Upper lobe of left lung (tissue), 6 donors: ENCODE results near the gene ZNF625. TPM values are rescaled to one million over a fixed set of nuclear protein-coding genes. Genes with fewer than 3 reads are reported as not detected.
"Not testable (repeated sequence)": the region's sequence is repeated elsewhere in the genome, so short reads cannot be mapped to it uniquely, and the experiment has no call there.

Experiments used
- ATAC-seq, 2 donors: fragments of 200-7000 bp; cut with Tn5 transposase; one replicate each; pipeline ENCODE4 v1.9.1; 2022; ENCODE audit warnings: mild to moderate bottlenecking in 2 of 2, moderate library complexity in 2 of 2; ENCODE audit not compliant: low FRiP score in 2 of 2
- DNase-seq, 2 donors: peaks; one replicate each; pipeline ENCODE4 v3.0.0-alpha.2; 2019 to 2020
- H3K27ac ChIP-seq, 4 donors: fragments of 200-600 bp; sonication (generic); one replicate each; pipeline ENCODE4 v1.5.1; 2016 to 2019
- H3K27me3 ChIP-seq, 4 donors: fragments of 200-600 bp; sonication (generic); one replicate each; pipeline ENCODE4 v1.5.1; 2017 to 2019
- H3K36me3 ChIP-seq, 4 donors: fragments of 200-600 bp; sonication (generic); one replicate each; pipeline ENCODE4 v1.5.1; 2016 to 2019
- H3K4me1 ChIP-seq, 4 donors: fragments of 200-600 bp; sonication (generic); one replicate each; pipeline ENCODE4 v1.5.1; 2018 to 2019
- H3K4me3 ChIP-seq, 4 donors: fragments of 200-600 bp; sonication (generic); one replicate each; pipeline ENCODE4 v1.5.1; 2017 to 2019; ENCODE audit warnings: mild to moderate bottlenecking in 2 of 4, moderate library complexity in 1 of 4
- H3K9me3 ChIP-seq, 4 donors: fragments of 200-600 bp; sonication (generic); one replicate each; pipeline ENCODE4 v1.5.1; 2018 to 2019
- EP300 ChIP-seq, 4 donors: sonication (generic); formaldehyde crosslinking; IDR thresholded peaks; one replicate each; pipeline ENCODE4 v1.5.1; 2017; ENCODE audit warnings: antibody characterized with exemption in 4 of 4, control low read depth in 2 of 4
- POLR2A ChIP-seq, 4 donors: fragments of 450-650 bp; IDR thresholded peaks; one replicate each; pipeline ENCODE4 v1.5.1; 2016 to 2017; ENCODE audit warnings: antibody characterized with exemption in 4 of 4, mild to moderate bottlenecking in 2 of 4
- POLR2AphosphoS5 ChIP-seq, 2 donors: sonication (generic); formaldehyde crosslinking; IDR thresholded peaks; one replicate each; pipeline ENCODE4 v1.5.1; 2017; ENCODE audit warnings: antibody characterized with exemption in 2 of 2
- WGBS, 2 donors: methylation state at CpG; one replicate each; pipeline ENCODE4 v1.1.5; 2017 to 2018; 5-methylcytosine and 5-hydroxymethylcytosine counted together
- small RNA-seq, 4 donors: library from RNA; depleted of rRNA; stranded (forward); fragments of <200 nt; gene quantifications; one replicate each; pipeline ENCODE3, GENCODE V24; 2016
- total RNA-seq, 6 donors: library from RNA; depleted of rRNA in 4 of 6; stranded (reverse); fragments of >200 nt in 4 of 6; gene quantifications; one replicate each; pipeline versions ENCODE4 v1.1.0 to v1.2.1, GENCODE V29; 2016 to 2021
- TF ChIP-seq, protein P1 (sequence below), 6 experiments: fragments of 450-650 bp in 4 of 6; fragments of 200-600 bp in 2 of 6; sonication (generic) in 2 of 6; IDR thresholded peaks; one replicate each; pipeline ENCODE4 v1.5.1; 2016 to 2019; ENCODE audit warnings: antibody characterized with exemption in 6 of 6
- donor health status: DM: no; HTN: no; CAD: no; lungs with moderate emphysema.
- donor health status: DM: no; HTN: yes; CAD: no; lungs with severe emphysema.

ZNF625 gene
- total RNA-seq, 6 donors from 2014 or later, result 3.0 to 9.8 (median 5.0) TPM

DNA sequence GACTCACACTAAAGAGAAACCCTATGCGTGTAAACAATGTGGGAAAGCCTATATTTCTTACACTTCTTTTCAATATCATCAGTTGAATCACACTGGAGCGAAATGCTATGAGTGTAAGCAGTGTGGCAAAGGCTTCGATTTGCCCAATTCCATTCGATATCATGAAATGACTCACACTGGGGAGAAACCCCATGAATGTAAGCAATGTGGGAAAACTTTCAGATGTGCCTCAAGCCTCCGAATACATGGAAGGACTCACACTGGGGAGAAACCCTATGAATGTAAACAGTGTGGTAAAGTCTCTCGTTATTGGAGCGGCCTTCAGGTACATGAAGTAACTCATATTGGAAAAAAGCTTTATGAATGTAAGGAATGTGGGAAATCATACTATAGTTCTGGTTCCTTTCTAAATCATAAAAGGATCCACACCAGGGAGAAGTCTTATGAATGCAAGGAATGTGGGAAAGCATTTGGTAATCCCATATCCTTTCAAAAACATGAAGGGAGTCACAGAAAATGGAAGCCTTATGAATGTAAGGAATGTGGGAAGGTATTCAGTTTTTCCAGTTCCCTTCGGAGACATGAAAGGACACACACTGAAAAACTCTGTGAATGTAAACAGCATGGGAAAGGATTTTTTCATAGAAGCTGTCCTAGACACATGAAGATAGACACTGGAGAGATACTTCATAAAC is 44.4 kb downstream of the ZNF625 start:
- H3K27ac ChIP-seq, result no peak overlapping the region
- peaks cover 0 to 12% (median 8%) of the 10 kb centered on the region in 4 donors for H3K9me3 ChIP-seq
- DNase-seq, result no peak
- H3K36me3 ChIP-seq, result peaks cover 7 to 26% (median 13%) of the 10 kb centered on the region in 4 donors
- no peaks in the 10 kb centered on the region for H3K27me3 ChIP-seq
- H3K4me1 ChIP-seq, result no peaks in the 10 kb centered on the region
- 92 to 93% methylated on average over 8 of the region's 8 CpGs for WGBS, 2 donors
- no peak for ATAC-seq
- no peak overlapping the region for H3K4me3 ChIP-seq
- TF ChIP-seq, protein P1, sequence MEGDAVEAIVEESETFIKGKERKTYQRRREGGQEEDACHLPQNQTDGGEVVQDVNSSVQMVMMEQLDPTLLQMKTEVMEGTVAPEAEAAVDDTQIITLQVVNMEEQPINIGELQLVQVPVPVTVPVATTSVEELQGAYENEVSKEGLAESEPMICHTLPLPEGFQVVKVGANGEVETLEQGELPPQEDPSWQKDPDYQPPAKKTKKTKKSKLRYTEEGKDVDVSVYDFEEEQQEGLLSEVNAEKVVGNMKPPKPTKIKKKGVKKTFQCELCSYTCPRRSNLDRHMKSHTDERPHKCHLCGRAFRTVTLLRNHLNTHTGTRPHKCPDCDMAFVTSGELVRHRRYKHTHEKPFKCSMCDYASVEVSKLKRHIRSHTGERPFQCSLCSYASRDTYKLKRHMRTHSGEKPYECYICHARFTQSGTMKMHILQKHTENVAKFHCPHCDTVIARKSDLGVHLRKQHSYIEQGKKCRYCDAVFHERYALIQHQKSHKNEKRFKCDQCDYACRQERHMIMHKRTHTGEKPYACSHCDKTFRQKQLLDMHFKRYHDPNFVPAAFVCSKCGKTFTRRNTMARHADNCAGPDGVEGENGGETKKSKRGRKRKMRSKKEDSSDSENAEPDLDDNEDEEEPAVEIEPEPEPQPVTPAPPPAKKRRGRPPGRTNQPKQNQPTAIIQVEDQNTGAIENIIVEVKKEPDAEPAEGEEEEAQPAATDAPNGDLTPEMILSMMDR (IDR thresholded peaks at IDR 0.05), result no peak
- no peak for TF ChIP-seq EP300 (IDR thresholded peaks at IDR 0.05)
- TF ChIP-seq POLR2A (IDR thresholded peaks at IDR 0.05), result no peak
- no peak for TF ChIP-seq POLR2AphosphoS5 (IDR thresholded peaks at IDR 0.05)

DNA sequence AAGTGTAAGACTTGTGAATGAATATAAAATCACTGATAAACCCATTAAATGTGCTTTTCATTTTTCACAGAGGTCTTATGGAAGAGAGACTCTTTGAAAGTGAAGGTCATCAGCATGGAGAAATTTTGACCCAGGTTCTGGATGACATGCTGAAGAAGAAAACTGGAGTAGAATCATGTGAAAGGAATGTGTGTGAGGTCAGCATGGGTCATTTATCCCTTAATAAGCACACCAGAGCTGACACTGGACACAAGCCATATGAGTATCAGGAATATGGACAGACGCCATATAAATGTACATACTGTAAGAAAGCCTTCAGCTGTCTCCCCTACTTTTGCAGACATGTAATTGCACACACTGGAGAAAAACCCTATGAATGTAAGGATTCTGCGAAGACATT is 45.4 kb downstream of the ZNF625 start:
- H3K4me1 ChIP-seq, result no peaks in the 10 kb centered on the region
- H3K9me3 ChIP-seq, result peaks cover 0 to 12% (median 8%) of the 10 kb centered on the region in 4 donors
- H3K27me3 ChIP-seq, result no peaks in the 10 kb centered on the region
- no peak overlapping the region for H3K27ac ChIP-seq
- DNase-seq, result no peak
- no peak for TF ChIP-seq POLR2A (IDR thresholded peaks at IDR 0.05)
- TF ChIP-seq, protein P1 (IDR thresholded peaks at IDR 0.05), result no peak
- no peak for TF ChIP-seq EP300 (IDR thresholded peaks at IDR 0.05)
- WGBS, 2 donors, result 46 to 48% methylated on average over 2 of the region's 2 CpGs
- no peak overlapping the region for H3K4me3 ChIP-seq
- ATAC-seq, result no peak
- H3K36me3 ChIP-seq, result peaks cover 7 to 26% (median 13%) of the 10 kb centered on the region in 4 donors

DNA sequence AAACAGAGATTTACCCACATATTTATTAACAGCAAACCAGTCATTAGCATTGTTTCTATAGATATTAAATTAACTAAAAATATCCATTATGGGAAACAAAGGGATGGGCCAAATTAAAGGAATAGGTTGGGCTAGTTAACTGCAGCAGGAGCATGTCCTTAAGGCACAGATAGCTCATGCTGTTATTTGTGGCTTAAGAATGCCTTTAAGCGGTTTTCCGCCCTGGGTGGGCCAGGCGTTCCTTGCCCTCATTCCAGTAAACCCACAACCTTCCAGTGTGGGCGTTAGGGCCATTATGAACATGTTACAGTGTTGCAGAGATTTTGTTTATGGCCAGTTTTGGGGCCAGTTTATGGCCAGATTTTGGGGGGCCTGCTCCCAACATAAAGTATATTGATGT is 52.6 kb downstream of the ZNF625 start:
- not testable (repeated sequence) for H3K4me3 ChIP-seq, H3K9me3 ChIP-seq, H3K4me1 ChIP-seq, H3K27me3 ChIP-seq, H3K27ac ChIP-seq, ATAC-seq, DNase-seq, H3K36me3 ChIP-seq
- 91 to 95% methylated on average over 4 of the region's 4 CpGs for WGBS, 2 donors

DNA sequence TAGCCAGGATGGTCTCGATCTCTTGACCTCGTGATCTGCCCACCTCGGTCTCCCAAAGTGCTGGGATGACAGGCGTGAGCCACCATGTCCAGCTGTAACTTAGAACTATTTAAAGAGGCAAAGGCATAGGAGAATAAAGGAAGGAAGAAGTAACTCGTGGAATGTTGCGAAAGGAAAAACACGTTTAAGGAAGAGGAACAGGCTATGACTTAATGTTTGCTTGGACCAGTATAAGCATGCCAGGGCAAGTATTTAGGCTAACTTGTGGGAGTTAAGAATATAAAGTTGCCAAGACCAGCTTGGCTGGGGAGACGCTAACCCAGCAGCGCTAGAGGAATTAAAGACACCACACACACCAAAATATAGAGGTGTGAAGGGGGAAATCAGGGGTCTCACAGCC is 58.5 kb downstream of the ZNF625 start:
- DNase-seq (no peak), ATAC-seq (no peak)
- Histone ChIP-seq H3K27me3 (no peaks in the 10 kb centered on the region), H3K4me1 (peaks cover 3 to 5% (median 4%) of the 10 kb centered on the region in 4 donors), H3K27ac (no peak overlapping the region), H3K9me3 (no peaks in the 10 kb centered on the region), H3K36me3 (no peaks in the 10 kb centered on the region), H3K4me3 (no peak overlapping the region)
- WGBS, 2 donors, result 84 to 90% methylated on average over 9 of the region's 9 CpGs
- TF ChIP-seq POLR2A (IDR thresholded peaks at IDR 0.05) (no peak), POLR2AphosphoS5 (IDR thresholded peaks at IDR 0.05) (no peak), EP300 (IDR thresholded peaks at IDR 0.05) (no peak)
- TF ChIP-seq, protein P1 (IDR thresholded peaks at IDR 0.05), result no peak

DNA sequence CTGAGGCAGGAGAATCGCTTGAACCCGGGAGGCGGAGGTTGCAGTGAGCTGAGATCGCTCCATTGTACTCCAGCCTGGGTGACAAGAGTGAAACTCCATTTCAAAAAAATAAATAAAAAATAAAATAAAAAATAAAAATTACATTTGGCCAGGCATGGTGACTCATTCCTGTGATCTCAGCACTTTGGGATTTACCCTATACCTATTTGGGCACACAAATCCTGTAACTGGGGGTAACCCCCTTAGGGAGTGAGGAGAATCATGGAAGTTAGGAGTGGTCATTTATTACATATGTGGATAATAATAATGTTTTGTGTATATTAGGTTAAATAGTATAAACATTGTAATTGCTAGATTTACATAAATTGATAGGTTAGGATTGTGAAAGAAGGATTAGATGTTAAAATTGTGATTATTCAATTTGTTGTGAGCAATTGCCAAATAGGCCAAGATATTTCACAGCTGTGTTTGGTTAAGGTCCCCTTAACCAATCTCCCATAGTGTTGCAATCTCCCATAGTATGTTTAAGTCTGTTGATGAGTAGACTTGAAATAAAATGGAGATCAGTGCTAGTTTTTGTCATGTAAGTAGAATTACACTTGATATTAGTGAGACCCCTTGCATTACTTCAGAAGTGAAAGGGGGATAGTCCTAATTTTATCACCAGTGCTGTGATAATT is 61.3 kb downstream of the ZNF625 start:
- peaks cover 9 to 16% (median 11%) of the 10 kb centered on the region in 4 donors for H3K4me1 ChIP-seq
- no peak overlapping the region for H3K4me3 ChIP-seq
- WGBS, 2 donors, result 98% methylated on average over 4 of the region's 4 CpGs
- ATAC-seq (no peak), DNase-seq (no peak)
- no peaks in the 10 kb centered on the region for H3K36me3 ChIP-seq
- no peak for TF ChIP-seq POLR2A (IDR thresholded peaks at IDR 0.05)
- TF ChIP-seq POLR2AphosphoS5 (IDR thresholded peaks at IDR 0.05), result no peak
- TF ChIP-seq, protein P1 (IDR thresholded peaks at IDR 0.05), result no peak
- no peak for TF ChIP-seq EP300 (IDR thresholded peaks at IDR 0.05)
- H3K27ac ChIP-seq, result no peak overlapping the region
- no peaks in the 10 kb centered on the region for H3K27me3 ChIP-seq
- no peaks in the 10 kb centered on the region for H3K9me3 ChIP-seq

Small RNAs within 50 kb of the gene (small RNA-seq; reads per million reads assigned to genes)
- 0 reads per million in 4 donors for gene RNA5SP467

Other genes with a start within 250 kb of the ZNF625 start
- 10 to 100 TPM; 10.5 to 47.1 (median 14.9) TPM for gene ZNF700, start 231.6 kb downstream of the ZNF625 start, total RNA-seq
- gene ZNF763, start 191.7 kb downstream of the ZNF625 start, total RNA-seq, result 1 to 10 TPM; 2.4 to 9.4 (median 5.9) TPM
- gene ZNF433, start 121.1 kb downstream of the ZNF625 start, total RNA-seq, result 10 to 100 TPM in 1 of 6 donors, 1 to 10 TPM in 5; 3.7 to 12.5 (median 6.3) TPM
- under 1 TPM in 3 of 6 donors, not detected in 3; 0.14 to 0.30 (median 0.17) TPM for gene ZNF878, start 103.8 kb downstream of the ZNF625 start, total RNA-seq
- gene ZNF844, start 92.0 kb downstream of the ZNF625 start, total RNA-seq, result 10 to 100 TPM in 3 of 6 donors, 1 to 10 TPM in 3; 2.3 to 14.7 (median 9.8) TPM
- 1 to 10 TPM in 5 of 6 donors, not detected in 1; 1.9 to 5.4 (median 4.1) TPM for gene ZNF20, start 16.4 kb downstream of the ZNF625 start, total RNA-seq
- 10 to 100 TPM in 2 of 6 donors, 1 to 10 TPM in 4; 5.7 to 15.2 (median 9.2) TPM for gene ZNF136, start 6.4 kb upstream of the ZNF625 start, total RNA-seq
- gene ZNF44, start 138.1 kb upstream of the ZNF625 start, total RNA-seq, result 10 to 100 TPM; 10.2 to 22.4 (median 16.5) TPM
- gene ZNF563, start 176.9 kb upstream of the ZNF625 start, total RNA-seq, result 10 to 100 TPM in 1 of 6 donors, 1 to 10 TPM in 5; 2.0 to 21.0 (median 4.3) TPM
- 1 to 10 TPM in 5 of 6 donors, under 1 TPM in 1; 0.33 to 6.3 (median 2.1) TPM for gene ZNF442, start 208.9 kb upstream of the ZNF625 start, total RNA-seq
- 1 to 10 TPM; 3.1 to 7.6 (median 5.4) TPM for gene ZNF799, start 244.5 kb upstream of the ZNF625 start, total RNA-seq